ENCODE results near the gene SPRR2D. TPM values are rescaled to one million over a fixed set of nuclear protein-coding genes. Genes with fewer than 3 reads are reported as not detected.

Gene SPRR2D
- total and polyA plus RNA-seq, 10 of the 15 experiments (the other 5 are each of a cell fraction or from before 2014, with no cell fraction given), result 0.44 TPM; not detected in 9

- no peaks in the 10 kb centered on the region for H3K36me3 ChIP-seq (ENCODE audit: control insufficient read depth in 2 of 2, insufficient read depth in 2 of 2, low read length in 1 of 2)
- ATAC-seq, result no peak
- FAIRE-seq, result no peak
- no peak overlapping the region for H3K27ac ChIP-seq (ENCODE audit: control insufficient read depth, insufficient read depth)
- 59% methylated on average over 3 of the region's 3 CpGs for WGBS (ENCODE audit: insufficient coverage, insufficient replicate concordance, low lambda C conversion rate, missing lambda C conversion rate)
- ChIA-PET CTCF (no interaction called here), RAD21 (ENCODE audit: unreplicated experiment) (no interaction called here), SMC1A (ENCODE audit: uncharacterized antibody, unreplicated experiment) (no interaction called here), POLR2A (interaction anchor here (0.7 kb wide), 1 partner anchor 156 kb away, joined by 3 read pairs; no protein-coding TSS in a partner anchor)
- no peak for TF ChIP-seq SIX5 (IDR thresholded peaks at IDR 0.05; ENCODE audit: low read depth, low read length, severe bottlenecking)
- DNase-seq (ENCODE audit: low read depth, low spot score), result no peak
- H3K9me3 ChIP-seq (replicated peaks; ENCODE audit: control insufficient read depth, insufficient read depth, low read length), result no peaks in the 10 kb centered on the region
- no TSS peak for BruUV-seq (replicated peaks)
- H2AFZ ChIP-seq (ENCODE audit: control insufficient read depth, low read depth, low read length), result no peak overlapping the region
- intact Hi-C loops (cut with micrococcal nuclease; ENCODE audit: unreplicated experiment), result no loop called here
- H4K20me1 ChIP-seq (ENCODE audit: control insufficient read depth, insufficient read depth), result no peaks in the 10 kb centered on the region
- no peak overlapping the region for H3K9ac ChIP-seq (ENCODE audit: control insufficient read depth, insufficient read depth, low read length)
- H3K4me2 ChIP-seq (ENCODE audit: control insufficient read depth, insufficient read depth), result no peak overlapping the region
- H3K4me1 ChIP-seq (ENCODE audit: control insufficient read depth, insufficient read depth, low read length), result no peaks in the 10 kb centered on the region
- no peak overlapping the region for H3K4me3 ChIP-seq
- no peaks in the 10 kb centered on the region for H3K27me3 ChIP-seq (replicated peaks in 1 of 2; ENCODE audit: control insufficient read depth in 2 of 2, insufficient read depth in 2 of 2, low read length in 1 of 2)
- in situ Hi-C loops (cut with MboI), result no loop called here
- H3K79me2 ChIP-seq (ENCODE audit: control insufficient read depth, insufficient read depth, low read length), result no peaks in the 10 kb centered on the region
These were observed 40.8 kb upstream of the SPRR2D start for GRCh38 chr1:153081736-153082135.

GRCh38 chr1:153072806-153073726 is 32.1 kb upstream of the SPRR2D start:
- FAIRE-seq (no peak), ATAC-seq (no peak), DNase-seq (ENCODE audit: low read depth, low spot score) (no peak)
- no peak overlapping the region for H2AFZ ChIP-seq (ENCODE audit: control insufficient read depth, low read depth, low read length)
- 10% methylated on average over 5 of the region's 5 CpGs for WGBS (ENCODE audit: insufficient coverage, insufficient replicate concordance, low lambda C conversion rate, missing lambda C conversion rate)
- in situ Hi-C loops (cut with MboI) (no loop called here), intact Hi-C loops (cut with micrococcal nuclease; ENCODE audit: unreplicated experiment) (no loop called here)
- no peaks in the 10 kb centered on the region for H3K27me3 ChIP-seq (replicated peaks in 1 of 2; ENCODE audit: control insufficient read depth in 2 of 2, insufficient read depth in 2 of 2, low read length in 1 of 2)
- no peaks in the 10 kb centered on the region for H3K9me3 ChIP-seq (replicated peaks; ENCODE audit: control insufficient read depth, insufficient read depth, low read length)
- no peaks in the 10 kb centered on the region for H3K79me2 ChIP-seq (ENCODE audit: control insufficient read depth, insufficient read depth, low read length)
- no peaks in the 10 kb centered on the region for H3K4me1 ChIP-seq (ENCODE audit: control insufficient read depth, insufficient read depth, low read length)
- no peak for TF ChIP-seq BACH1 (IDR thresholded peaks at IDR 0.05; ENCODE audit: borderline replicate concordance)
- SMC1A ChIA-PET (ENCODE audit: uncharacterized antibody, unreplicated experiment), result no interaction called here
- no peak overlapping the region for H3K27ac ChIP-seq (ENCODE audit: control insufficient read depth, insufficient read depth)
- CTCF ChIA-PET, result no interaction called here
- H3K36me3 ChIP-seq (ENCODE audit: control insufficient read depth in 2 of 2, insufficient read depth in 2 of 2, low read length in 1 of 2), result no peaks in the 10 kb centered on the region
- no peak overlapping the region for H3K4me3 ChIP-seq
- H3K4me2 ChIP-seq (ENCODE audit: control insufficient read depth, insufficient read depth), result no peak overlapping the region
- RAD21 ChIA-PET (ENCODE audit: unreplicated experiment), result no interaction called here
- no peaks in the 10 kb centered on the region for H4K20me1 ChIP-seq (ENCODE audit: control insufficient read depth, insufficient read depth)
- POLR2A ChIA-PET, result no interaction called here
- BruUV-seq (replicated peaks), result no TSS peak
- H3K9ac ChIP-seq (ENCODE audit: control insufficient read depth, insufficient read depth, low read length), result no peak overlapping the region
